CD4-positive, alpha-beta memory T cell (primary cell): ENCODE results near the gene CCL4L2. TPM values are rescaled to one million over a fixed set of nuclear protein-coding genes. Genes with fewer than 3 reads are reported as not detected.
"Not testable (repeated sequence)": the region's sequence is repeated elsewhere in the genome, so short reads cannot be mapped to it uniquely, and the experiment has no call there.

Experiments
- CTCF ChIA-PET: fragments of 350-600 bp; sonication (Branson Sonifier 250); formaldehyde crosslinking; loops from one replicate; lab custom pipeline; 2021; ENCODE audit warnings: inconsistent platforms; ENCODE audit not compliant: partially characterized antibody; lab: Charles Lee
- POLR2A ChIA-PET: fragments of 350-600 bp; sonication (Branson Sonifier 250); formaldehyde crosslinking; loops from one replicate; lab custom pipeline; 2021; ENCODE audit not compliant: partially characterized antibody; lab: Charles Lee
- DNase-seq, 5 donors: peaks; one replicate each; pipeline versions ENCODE4 v3.0.0 to v3.0.0-alpha.2; 2020 to 2022; ENCODE audit warnings: mixed read lengths in 1 of 5
- H3K27ac ChIP-seq: one replicate; pipeline ENCODE4 v1.7.0; 2013; ENCODE audit warnings: low read depth, low read length
- H3K27me3 ChIP-seq: 2 replicates; pipeline ENCODE4 v1.7.0; 2013; ENCODE audit warnings: mild to moderate bottlenecking, low read length, moderate library complexity; ENCODE audit not compliant: insufficient read depth
- H3K36me3 ChIP-seq: 2 replicates; pipeline ENCODE4 v1.7.0; 2013; ENCODE audit warnings: mild to moderate bottlenecking, low read length, moderate library complexity; ENCODE audit not compliant: insufficient read depth
- H3K4me1 ChIP-seq: 2 replicates; pipeline ENCODE4 v1.7.0; 2013; ENCODE audit warnings: mild to moderate bottlenecking, low read length, moderate library complexity; ENCODE audit not compliant: insufficient read depth
- H3K4me3 ChIP-seq, 2 donors: one replicate each; pipeline ENCODE4 v1.7.0; 2013; ENCODE audit warnings: low read length in 2 of 2, mild to moderate bottlenecking in 1 of 2
- H3K9me3 ChIP-seq, 2 donors: one replicate each; pipeline ENCODE4 v1.7.0; 2013; ENCODE audit warnings: low read length in 2 of 2, control low read depth in 1 of 2; ENCODE audit not compliant: control insufficient read depth in 1 of 2
- H3K27ac Mint-ChIP-seq, 7 donors: one replicate each; pipeline ENCODE4 v1.8.0; 2020 to 2021; ENCODE audit warnings: mixed read lengths in 7 of 7, mild to moderate bottlenecking in 6 of 7, inconsistent platforms in 3 of 7, moderate library complexity in 3 of 7
- H3K27me3 Mint-ChIP-seq, 2 donors: one replicate each; pipeline ENCODE4 v1.8.0; 2020 to 2021; ENCODE audit warnings: mixed read lengths in 2 of 2
- H3K36me3 Mint-ChIP-seq, 2 donors: one replicate each; pipeline ENCODE4 v1.8.0; 2020 to 2021; ENCODE audit warnings: mixed read lengths in 2 of 2, inconsistent platforms in 1 of 2, mild to moderate bottlenecking in 1 of 2
- H3K4me1 Mint-ChIP-seq, 4 donors: one replicate each; pipeline ENCODE4 v1.8.0; 2020 to 2021; ENCODE audit warnings: mixed read lengths in 4 of 4, mild to moderate bottlenecking in 1 of 4
- H3K4me3 Mint-ChIP-seq, 8 donors: one replicate each; pipeline ENCODE4 v1.8.0; 2020 to 2021; ENCODE audit warnings: mixed read lengths in 8 of 8, mild to moderate bottlenecking in 7 of 8, moderate library complexity in 6 of 8, inconsistent platforms in 3 of 8
- H3K9me3 Mint-ChIP-seq, 8 donors: one replicate each; pipeline ENCODE4 v1.8.0; 2020 to 2021; ENCODE audit warnings: mixed read lengths in 8 of 8, mild to moderate bottlenecking in 5 of 8, inconsistent platforms in 3 of 8, moderate library complexity in 1 of 8
- intact Hi-C: fragments of 100-400 bp; cut with micrococcal nuclease; formaldehyde crosslinking; loops from one replicate; pipeline ENCODE4 v1.15.1; 2023
- polyA plus RNA-seq, 2 donors: library from polyadenylated mRNA; unstranded; fragments of 300-500 nt; fragmentation: Illumina TruSeq; gene quantifications; one replicate each; pipeline ENCODE4 v1.2.3, GENCODE V29; 2021
- total RNA-seq, 2 experiments: library from RNA; stranded (reverse); gene quantifications; one replicate each; pipeline ENCODE4 v1.2.3, GENCODE V29; 2021

Gene CCL4L2
- total and polyA plus RNA-seq, 4 experiments from 2014 or later = 1.1 TPM; not detected in 3

DNA sequence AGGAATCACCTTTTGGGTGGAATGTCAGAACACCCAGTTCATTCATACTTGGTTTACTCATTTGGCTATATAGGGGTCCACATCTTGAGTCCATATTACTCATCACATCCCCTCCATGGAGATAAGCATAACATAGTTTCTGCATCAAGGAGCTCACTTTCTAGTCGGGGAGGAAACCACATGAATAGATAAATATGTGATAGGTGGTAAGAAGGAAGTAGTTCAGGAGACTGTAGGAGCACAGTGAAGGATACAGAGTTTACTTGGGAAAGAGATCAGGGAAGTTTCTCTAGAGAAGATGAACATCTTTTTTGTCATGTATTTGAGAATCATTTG is 4.4 kb upstream of the CCL4L2 start:
- H3K27me3 ChIP-seq, CTCF ChIA-PET, H3K27ac ChIP-seq, POLR2A ChIA-PET, H3K4me1 ChIP-seq, intact Hi-C loops, H3K4me3 Mint-ChIP-seq, H3K9me3 Mint-ChIP-seq, DNase-seq, H3K36me3 Mint-ChIP-seq, H3K9me3 ChIP-seq, H3K36me3 ChIP-seq, H3K4me3 ChIP-seq, H3K27ac Mint-ChIP-seq: not testable (repeated sequence)
- peaks cover 5 to 17% (median 12%) of the 10 kb centered on the region in 4 donors for H3K4me1 Mint-ChIP-seq
- H3K27me3 Mint-ChIP-seq = peaks cover 20 to 23% of the 10 kb centered on the region in 2 donors

DNA sequence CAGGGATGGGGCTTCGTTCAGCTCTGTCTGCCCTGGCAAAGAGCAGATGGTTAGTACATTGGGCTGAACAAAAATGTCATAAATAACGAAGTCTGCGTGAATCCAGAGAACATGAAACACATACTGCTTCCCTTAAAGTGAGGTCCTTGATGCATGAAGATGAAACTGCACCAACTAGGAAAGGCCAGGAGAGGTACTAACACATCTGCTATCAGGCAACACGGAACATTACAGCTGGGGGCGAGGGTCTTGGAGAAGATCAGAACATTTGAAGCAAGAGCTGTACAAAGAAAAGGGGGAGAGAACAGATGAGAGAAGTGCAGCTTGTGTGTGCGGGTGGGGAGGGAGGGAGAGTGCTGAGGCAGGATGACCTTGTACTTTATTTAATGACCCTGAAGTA is 3.5 kb upstream of the CCL4L2 start:
- H3K4me3 ChIP-seq, DNase-seq, H3K27me3 ChIP-seq, H3K36me3 ChIP-seq, H3K9me3 Mint-ChIP-seq, H3K27ac Mint-ChIP-seq, intact Hi-C loops, H3K36me3 Mint-ChIP-seq, H3K27ac ChIP-seq, H3K4me1 ChIP-seq, POLR2A ChIA-PET, H3K9me3 ChIP-seq, H3K4me3 Mint-ChIP-seq, CTCF ChIA-PET: not testable (repeated sequence)
- H3K27me3 Mint-ChIP-seq = peaks cover 19 to 25% of the 10 kb centered on the region in 2 donors
- H3K4me1 Mint-ChIP-seq = peaks cover 2 to 14% (median 11%) of the 10 kb centered on the region in 4 donors

DNA sequence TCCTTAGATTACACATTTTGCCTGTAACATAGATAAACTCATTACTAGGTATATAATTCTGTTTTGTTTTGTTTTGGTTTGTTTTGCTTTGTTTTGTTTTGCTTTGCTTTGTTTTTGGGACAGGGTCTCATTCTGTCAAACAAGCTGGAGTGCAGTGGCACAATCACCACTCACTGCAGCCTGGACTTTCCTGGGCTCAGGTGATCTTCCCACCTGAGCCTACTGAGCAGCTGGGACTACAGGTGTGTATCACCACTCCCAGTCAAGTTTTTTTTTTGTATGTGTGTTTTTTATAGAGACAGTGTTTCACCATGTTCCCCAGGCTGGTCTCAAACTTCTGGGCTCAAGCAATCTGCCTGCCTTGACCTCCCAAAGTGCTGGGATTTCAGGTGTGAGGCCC is 1.3 kb upstream of the CCL4L2 start:
- Mint-ChIP-seq H3K27me3 (peaks cover 22 to 26% of the 10 kb centered on the region in 2 donors), H3K4me1 (peaks cover 2 to 14% (median 9%) of the 10 kb centered on the region in 4 donors), H3K9me3 (no peaks in the 10 kb centered on the region), H3K36me3 (no peaks in the 10 kb centered on the region), H3K27ac (no peak overlapping the region), H3K4me3 (no peak overlapping the region)
- intact Hi-C loops = no loop called here
- H3K9me3 ChIP-seq = no peaks in the 10 kb centered on the region
- no peak overlapping the region for H3K4me3 ChIP-seq
- H3K4me1 ChIP-seq = no peaks in the 10 kb centered on the region
- no peaks in the 10 kb centered on the region for H3K27me3 ChIP-seq
- POLR2A ChIA-PET = interaction anchor here (0.9 kb wide), 1 partner anchor 21 kb away, joined by 3 read pairs; no protein-coding TSS in a partner anchor
- DNase-seq = no peak
- no peak overlapping the region for H3K27ac ChIP-seq
- no peaks in the 10 kb centered on the region for H3K36me3 ChIP-seq
- CTCF ChIA-PET = no interaction called here

DNA sequence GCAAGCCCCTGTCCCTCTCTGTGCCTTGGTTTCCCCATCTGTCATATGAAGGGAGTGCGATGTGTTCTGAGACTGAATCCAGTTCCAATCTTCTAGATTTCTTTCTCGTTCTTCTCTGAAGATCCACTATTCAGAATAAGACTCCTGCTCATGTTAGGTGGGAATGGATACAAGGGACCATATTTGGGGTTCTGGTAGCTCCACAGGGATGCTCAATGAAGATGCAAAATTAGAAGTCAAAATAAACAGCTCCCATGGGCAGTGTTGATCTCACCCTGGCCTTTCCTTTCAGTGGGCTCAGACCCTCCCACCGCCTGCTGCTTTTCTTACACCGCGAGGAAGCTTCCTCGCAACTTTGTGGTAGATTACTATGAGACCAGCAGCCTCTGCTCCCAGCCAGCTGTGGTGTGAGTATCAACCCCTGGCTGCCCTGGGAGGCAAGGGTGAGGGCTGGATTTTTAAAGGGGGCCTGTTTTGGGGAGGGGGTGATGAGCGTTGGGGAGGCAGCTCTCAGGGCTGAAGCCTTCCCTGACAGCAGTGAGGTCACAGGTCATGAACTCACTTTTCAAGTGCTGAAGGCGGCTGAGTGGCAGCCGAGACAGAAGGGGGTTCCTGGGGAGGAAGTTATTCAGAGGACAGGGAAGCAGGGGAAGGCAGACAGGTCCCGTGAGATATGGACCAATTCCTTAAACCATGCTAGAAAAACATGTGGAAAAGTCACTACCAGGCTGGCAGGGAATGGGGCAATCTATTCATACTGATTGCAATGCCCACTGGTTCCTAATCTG is 815 bp downstream of the CCL4L2 start:
- H3K27ac Mint-ChIP-seq = peak overlapping the region in 1 of 7 donors; percentile 63
- DNase-seq, H3K36me3 Mint-ChIP-seq, H3K4me1 Mint-ChIP-seq, H3K4me3 ChIP-seq, H3K27me3 ChIP-seq, H3K9me3 Mint-ChIP-seq, H3K27ac ChIP-seq, H3K4me3 Mint-ChIP-seq, intact Hi-C loops, H3K4me1 ChIP-seq, H3K9me3 ChIP-seq, CTCF ChIA-PET, H3K36me3 ChIP-seq, POLR2A ChIA-PET: not testable (repeated sequence)
- peaks cover 16 to 19% of the 10 kb centered on the region in 2 donors for H3K27me3 Mint-ChIP-seq

DNA sequence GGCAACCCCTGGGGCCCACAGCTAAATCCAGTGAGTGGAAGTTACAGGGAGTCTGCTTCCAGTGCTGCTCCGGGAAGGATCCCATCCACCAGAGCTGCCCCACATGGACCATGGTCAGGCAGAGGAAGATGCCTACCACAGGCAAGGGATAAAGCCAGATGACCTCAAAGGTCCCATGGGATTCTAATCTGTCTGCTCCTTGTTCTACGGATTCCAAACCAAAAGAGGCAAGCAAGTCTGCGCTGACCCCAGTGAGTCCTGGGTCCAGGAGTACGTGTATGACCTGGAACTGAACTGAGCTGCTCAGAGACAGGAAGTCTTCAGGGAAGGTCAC is 1.4 kb downstream of the CCL4L2 start:
- intact Hi-C loops = no loop called here
- CTCF ChIA-PET = no interaction called here
- DNase-seq = no peak
- peaks cover 0 to 8% (median 5%) of the 10 kb centered on the region in 4 donors for H3K4me1 Mint-ChIP-seq
- H3K27ac ChIP-seq = no peak overlapping the region
- H3K4me1 ChIP-seq = no peaks in the 10 kb centered on the region
- H3K27me3 ChIP-seq = no peaks in the 10 kb centered on the region
- H3K4me3 ChIP-seq = no peak overlapping the region
- H3K36me3 ChIP-seq = no peaks in the 10 kb centered on the region
- no peaks in the 10 kb centered on the region for H3K9me3 Mint-ChIP-seq
- POLR2A ChIA-PET = no interaction called here
- H3K27ac Mint-ChIP-seq = no peak overlapping the region
- peaks cover 12 to 18% of the 10 kb centered on the region in 2 donors for H3K27me3 Mint-ChIP-seq
- no peaks in the 10 kb centered on the region for H3K9me3 ChIP-seq
- H3K4me3 Mint-ChIP-seq = no peak overlapping the region
- H3K36me3 Mint-ChIP-seq = no peaks in the 10 kb centered on the region

DNA sequence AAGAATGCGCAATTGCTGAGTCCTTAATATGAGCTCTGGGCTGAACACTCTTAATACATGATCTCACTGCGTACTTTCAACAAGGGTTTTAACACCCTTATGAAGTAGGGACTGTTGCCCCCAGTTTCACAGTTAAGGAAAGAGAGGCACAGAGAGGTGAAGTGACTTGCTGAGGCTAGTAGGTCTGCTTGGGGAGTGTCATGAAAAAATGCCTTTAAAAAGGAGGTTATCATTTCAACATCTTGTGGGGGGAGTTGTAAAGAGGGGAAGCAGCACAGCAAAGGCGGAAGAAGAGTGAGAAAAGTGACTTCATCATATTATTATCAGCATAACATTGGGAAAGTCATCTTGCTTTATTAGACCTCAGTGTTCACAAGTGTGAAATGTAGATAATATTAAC is 2.1 kb downstream of the CCL4L2 start:
- CTCF ChIA-PET = no interaction called here

DNA sequence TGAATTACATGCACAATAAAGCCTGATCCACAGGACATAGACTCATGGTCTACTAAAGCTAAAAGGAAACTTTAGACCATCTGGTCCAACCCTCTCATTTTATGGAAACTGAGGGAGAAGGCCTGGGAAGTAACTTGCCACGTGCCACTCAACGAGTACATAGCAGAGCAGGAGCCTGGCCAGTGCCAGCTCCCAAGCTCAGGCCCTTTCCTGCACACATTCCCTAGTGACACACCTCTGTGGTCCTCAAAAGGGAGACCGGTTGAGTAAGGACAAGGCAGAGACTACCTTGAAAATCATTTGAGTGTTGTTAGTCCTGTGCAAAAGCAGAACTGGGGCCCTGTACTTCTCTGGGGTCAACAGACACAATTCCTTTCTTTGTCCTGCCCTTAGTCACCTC is 2.8 kb downstream of the CCL4L2 start:
- Histone ChIP-seq H3K27me3 (no peaks in the 10 kb centered on the region), H3K9me3 (no peaks in the 10 kb centered on the region), H3K4me3 (no peak overlapping the region), H3K27ac (no peak overlapping the region), H3K36me3 (no peaks in the 10 kb centered on the region), H3K4me1 (no peaks in the 10 kb centered on the region)
- ChIA-PET POLR2A (no interaction called here), CTCF (no interaction called here)
- DNase-seq = no peak
- Mint-ChIP-seq H3K27me3 (peaks cover 18 to 20% of the 10 kb centered on the region in 2 donors), H3K36me3 (no peaks in the 10 kb centered on the region), H3K4me1 (peaks cover 0 to 8% (median 5%) of the 10 kb centered on the region in 4 donors), H3K4me3 (no peak overlapping the region), H3K27ac (no peak overlapping the region), H3K9me3 (peaks cover 0 to 8% (median 0%) of the 10 kb centered on the region in 8 donors)
- intact Hi-C loops = no loop called here

More for the DNA sequence above, 2.1 kb downstream of the CCL4L2 start:
- Mint-ChIP-seq H3K36me3 (no peaks in the 10 kb centered on the region), H3K4me1 (peaks cover 0 to 8% (median 5%) of the 10 kb centered on the region in 4 donors), H3K27me3 (peaks cover 15 to 19% of the 10 kb centered on the region in 2 donors), H3K9me3 (peaks cover 0 to 3% (median 0%) of the 10 kb centered on the region in 8 donors), H3K4me3 (no peak overlapping the region), H3K27ac (no peak overlapping the region)
- no peaks in the 10 kb centered on the region for H3K27me3 ChIP-seq
- POLR2A ChIA-PET = no interaction called here
- H3K4me3 ChIP-seq = no peak overlapping the region
- intact Hi-C loops = no loop called here
- H3K36me3 ChIP-seq = no peaks in the 10 kb centered on the region
- no peaks in the 10 kb centered on the region for H3K9me3 ChIP-seq
- no peak for DNase-seq
- H3K4me1 ChIP-seq = no peaks in the 10 kb centered on the region
- H3K27ac ChIP-seq = no peak overlapping the region
